GM10248 (cell line): Measurements from ENCODE around the gene ARHGAP26.

Experiments
- CTCF ChIA-PET: fragments of 300-600 bp; sonication (Branson Sonifier 250); formaldehyde crosslinking; extraction: SDS; loops from one replicate; lab custom pipeline; 2021; ENCODE audit warnings: antibody characterized with exemption; lab: Yijun Ruan, JAX
- POLR2A ChIA-PET: fragments of 350-650 bp; sonication (Branson Sonifier 250); formaldehyde crosslinking; extraction: SDS; loops from one replicate; lab custom pipeline; 2020; ENCODE audit warnings: antibody characterized with exemption; lab: Yijun Ruan, JAX
- DNase-seq: peaks from one replicate; pipeline ENCODE4 v3.0.0; 2012; ENCODE audit errors: extremely low spot score
- TF ChIP-seq, protein P1 (sequence below): IDR thresholded peaks from 2 replicates; pipeline ENCODE4 v1.5.1; 2012; ENCODE audit warnings: mild to moderate bottlenecking, low read depth; ENCODE audit errors: extremely low read depth, missing control alignments, control extremely low read depth

Gene ARHGAP26

DNA sequence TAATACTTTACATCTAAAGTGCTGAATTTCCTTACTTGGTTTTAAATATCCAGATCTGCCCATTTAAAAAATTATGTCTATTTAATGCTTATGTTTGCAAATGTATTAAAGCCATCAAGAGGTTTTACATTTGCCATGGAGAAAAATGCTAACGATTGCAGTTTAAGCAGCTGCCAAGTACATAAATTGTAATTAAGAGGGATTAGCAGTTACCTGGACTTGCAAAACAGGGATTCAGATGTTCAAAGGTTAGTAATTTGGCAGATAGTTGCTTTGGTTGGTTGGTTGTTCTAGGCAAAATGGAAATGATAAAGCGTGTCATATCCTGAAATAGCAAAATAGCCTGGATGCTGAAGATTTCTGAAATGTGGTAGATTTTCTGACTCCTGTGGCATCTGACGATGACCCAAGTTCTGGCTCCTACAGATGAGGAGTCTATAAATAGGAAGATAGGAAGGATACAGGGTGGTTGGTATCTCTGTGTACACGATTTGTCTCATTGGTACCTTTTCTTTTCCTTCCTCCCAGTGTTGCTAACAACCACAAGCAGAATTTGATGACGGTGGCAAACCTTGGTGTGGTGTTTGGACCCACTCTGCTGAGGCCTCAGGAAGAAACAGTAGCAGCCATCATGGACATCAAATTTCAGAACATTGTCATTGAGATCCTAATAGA, 350.4 kb downstream of the ARHGAP26 start:
- TF ChIP-seq, protein P1, sequence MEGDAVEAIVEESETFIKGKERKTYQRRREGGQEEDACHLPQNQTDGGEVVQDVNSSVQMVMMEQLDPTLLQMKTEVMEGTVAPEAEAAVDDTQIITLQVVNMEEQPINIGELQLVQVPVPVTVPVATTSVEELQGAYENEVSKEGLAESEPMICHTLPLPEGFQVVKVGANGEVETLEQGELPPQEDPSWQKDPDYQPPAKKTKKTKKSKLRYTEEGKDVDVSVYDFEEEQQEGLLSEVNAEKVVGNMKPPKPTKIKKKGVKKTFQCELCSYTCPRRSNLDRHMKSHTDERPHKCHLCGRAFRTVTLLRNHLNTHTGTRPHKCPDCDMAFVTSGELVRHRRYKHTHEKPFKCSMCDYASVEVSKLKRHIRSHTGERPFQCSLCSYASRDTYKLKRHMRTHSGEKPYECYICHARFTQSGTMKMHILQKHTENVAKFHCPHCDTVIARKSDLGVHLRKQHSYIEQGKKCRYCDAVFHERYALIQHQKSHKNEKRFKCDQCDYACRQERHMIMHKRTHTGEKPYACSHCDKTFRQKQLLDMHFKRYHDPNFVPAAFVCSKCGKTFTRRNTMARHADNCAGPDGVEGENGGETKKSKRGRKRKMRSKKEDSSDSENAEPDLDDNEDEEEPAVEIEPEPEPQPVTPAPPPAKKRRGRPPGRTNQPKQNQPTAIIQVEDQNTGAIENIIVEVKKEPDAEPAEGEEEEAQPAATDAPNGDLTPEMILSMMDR: no peak
- ChIA-PET CTCF (interaction anchor here (1.0 to 13.2 kb wide), 4 partner anchors 10 to 96 kb away, joined by 3 to 170 read pairs (median 18); no protein-coding TSS in a partner anchor), POLR2A (no interaction called here)
- DNase-seq: no peak

DNA sequence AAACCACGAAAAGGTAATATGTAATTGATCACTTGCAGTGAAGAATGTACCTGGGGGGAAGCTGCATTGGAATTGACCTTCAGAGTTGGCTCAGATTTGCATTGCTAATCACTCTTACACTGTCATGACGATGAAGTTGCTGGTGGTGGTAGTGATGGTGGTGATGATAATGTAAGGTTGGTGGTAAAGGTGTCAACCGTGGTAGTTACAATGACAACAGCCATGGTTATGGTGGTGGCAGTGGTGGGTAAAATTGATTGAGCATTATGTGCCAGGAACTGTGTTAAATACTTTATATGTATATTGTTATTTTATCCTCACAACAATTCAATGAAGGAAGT, 350.9 kb downstream of the ARHGAP26 start:
- TF ChIP-seq, protein P1: no peak
- POLR2A ChIA-PET: no interaction called here
- CTCF ChIA-PET: interaction anchor here (13.2 kb wide), 1 partner anchor 9 kb away, joined by 170 read pairs; no protein-coding TSS in a partner anchor
- no peak for DNase-seq

DNA sequence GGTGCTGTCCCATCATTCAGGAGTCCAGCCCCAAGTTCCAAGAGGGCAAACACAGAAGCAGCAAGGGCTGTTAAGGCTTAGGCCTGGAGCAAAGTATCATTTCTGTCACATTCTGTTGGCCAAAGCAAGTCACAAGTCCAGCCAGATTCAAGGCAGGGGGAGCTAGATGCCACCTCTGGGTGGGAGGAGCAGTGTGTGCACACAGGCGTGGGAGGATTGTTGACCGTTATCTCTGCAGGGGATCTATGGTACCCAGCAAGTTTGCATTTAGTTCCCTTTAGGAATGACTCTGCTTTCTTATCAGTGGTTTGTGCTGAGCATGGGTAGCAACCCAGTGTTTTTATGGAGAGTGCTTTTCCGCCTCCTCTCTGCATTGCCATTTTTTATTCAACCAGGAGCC, 354.4 kb downstream of the ARHGAP26 start:
- TF ChIP-seq, protein P1: no peak
- ChIA-PET POLR2A (interaction anchor here (0.6 kb wide), 1 partner anchor 81 kb away, joined by 3 read pairs; no protein-coding TSS in a partner anchor), CTCF (interaction anchor here (1.2 to 12.9 kb wide), 7 partner anchors 9 to 58 kb away, joined by 3 to 170 read pairs (median 6); no protein-coding TSS in a partner anchor)
- DNase-seq: no peak

DNA sequence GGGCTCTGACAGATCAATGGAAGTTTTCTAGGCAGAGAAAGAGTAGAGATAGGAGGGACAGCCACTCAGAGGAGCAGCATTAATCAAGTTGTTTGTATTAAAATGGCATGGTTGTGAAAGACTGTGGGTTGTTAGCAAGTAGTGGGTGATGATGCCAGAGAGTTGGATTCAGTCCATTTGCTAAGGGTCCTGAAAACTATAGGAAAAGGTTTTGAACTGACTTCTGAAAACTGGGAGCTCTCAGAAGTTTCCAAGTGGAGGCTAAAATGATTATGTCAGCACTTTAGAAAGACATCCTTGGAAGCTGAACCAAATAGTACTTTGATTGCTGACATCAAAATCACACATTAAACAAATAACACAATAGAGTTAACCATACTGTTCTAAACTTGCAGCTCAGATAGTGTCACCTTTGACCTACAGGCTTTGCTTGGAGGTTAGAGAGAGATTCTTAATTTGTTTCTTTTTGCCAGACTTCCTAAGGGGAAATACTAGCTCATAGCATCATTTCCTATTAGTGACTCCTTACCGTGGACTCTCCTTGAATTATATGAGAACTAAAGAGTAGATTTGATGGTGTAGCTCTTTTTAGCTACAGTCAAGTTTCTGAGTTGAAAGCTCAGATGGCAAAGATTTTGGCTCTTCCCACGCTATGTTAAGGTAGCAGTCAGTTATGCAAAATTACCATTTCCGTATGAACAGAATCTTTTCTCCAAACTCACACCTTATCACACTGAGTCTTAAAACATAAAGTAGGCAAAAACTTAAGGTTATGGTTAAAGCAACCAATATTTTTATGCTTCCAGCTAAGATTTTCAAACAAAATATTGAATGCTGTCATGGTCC, 356.2 kb downstream of the ARHGAP26 start:
- POLR2A ChIA-PET: interaction anchor here (0.7 kb wide), 1 partner anchor 150 kb away, joined by 4 read pairs; no protein-coding TSS in a partner anchor
- TF ChIP-seq, protein P1: no peak
- CTCF ChIA-PET: interaction anchor here (0.6 to 12.9 kb wide), 12 partner anchors 11 to 124 kb away, joined by 3 to 170 read pairs (median 6); no protein-coding TSS in a partner anchor
- DNase-seq: no peak

DNA sequence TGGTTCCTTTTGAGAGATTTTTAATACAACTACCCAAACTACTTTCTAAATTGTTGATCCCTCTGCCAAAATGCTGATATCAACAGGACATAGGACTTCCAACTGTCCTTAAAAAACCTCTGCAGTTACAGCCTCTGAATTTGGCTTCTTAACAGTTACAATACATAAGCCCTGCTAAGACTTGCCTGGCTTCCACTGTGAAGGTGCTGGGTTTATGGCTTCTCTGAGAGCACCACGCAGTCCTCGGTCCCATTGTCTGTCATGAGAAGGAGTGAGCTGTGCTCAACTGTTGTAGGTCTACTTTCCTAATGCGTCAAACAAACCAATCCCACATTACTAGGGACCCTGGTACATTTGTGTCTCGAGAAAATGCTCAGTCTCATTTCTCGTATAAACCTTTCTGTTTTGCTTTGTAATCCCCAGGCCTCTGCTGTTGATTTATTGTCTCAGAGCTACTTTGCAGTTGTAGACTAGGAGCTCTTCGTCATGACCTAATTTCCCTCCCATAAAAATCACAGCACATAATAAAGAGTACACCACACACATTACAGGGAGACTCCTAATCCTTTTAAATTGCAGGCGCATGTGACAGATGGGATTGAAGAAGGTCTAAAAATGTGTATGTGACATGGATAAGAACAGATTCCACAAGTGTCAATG, 358.4 kb downstream of the ARHGAP26 start:
- ChIA-PET POLR2A (no interaction called here), CTCF (interaction anchor here (1.0 to 12.9 kb wide), 9 partner anchors 9 to 182 kb away, joined by 3 to 170 read pairs (median 7); no protein-coding TSS in a partner anchor)
- TF ChIP-seq, protein P1: no peak
- DNase-seq: no peak

DNA sequence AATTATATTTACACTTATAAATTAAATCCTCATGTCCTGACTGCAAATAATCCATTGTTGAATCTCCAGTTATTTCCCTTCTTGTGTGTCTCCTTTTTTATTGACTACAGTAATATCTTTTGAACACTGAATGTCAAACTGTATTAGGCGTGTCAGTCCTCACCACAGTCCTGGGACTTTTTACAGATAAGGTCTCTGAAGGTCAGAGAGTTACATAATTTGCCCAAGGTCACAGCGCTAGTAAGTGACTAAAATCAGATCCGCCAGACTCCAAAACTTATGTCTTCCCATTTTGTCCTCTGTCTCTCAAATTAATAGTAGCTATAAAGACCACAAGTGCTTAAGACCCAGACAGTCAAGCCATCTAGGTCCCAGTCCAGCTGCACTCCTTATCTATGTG, 359.0 kb downstream of the ARHGAP26 start:
- TF ChIP-seq, protein P1: no peak
- ChIA-PET CTCF (interaction anchor here (1.2 to 12.9 kb wide), 7 partner anchors 9 to 129 kb away, joined by 3 to 170 read pairs (median 5); no protein-coding TSS in a partner anchor), POLR2A (no interaction called here)
- no peak for DNase-seq
